ENCODE measurements around the gene AAMP.

The AAMP gene

GRCh38 chr2:218293715-218294429, 23.9 kb upstream of the AAMP start:
- DNase-seq, result no peak

- peak; percentile 84 for DNase-seq
These were observed 22.4 kb upstream of the AAMP start, which contains the start of gene TMBIM1 for GRCh38 chr2:218292048-218293014. Gene TMBIM1, minus strand, starts transcription at chr2:218292503. Its CDS starts 10,362 bp downstream, at chr2:218282141.

- DNase-seq, result peak; percentile 30
These were observed 21.5 kb upstream of the AAMP start for GRCh38 chr2:218291318-218292047.

- DNase-seq, result peak; percentile 68
These were observed 20.7 kb upstream of the AAMP start for GRCh38 chr2:218290316-218291261.

- DNase-seq, result no peak
These were observed 19.8 kb upstream of the AAMP start for GRCh38 chr2:218289639-218290315.

- DNase-seq, result peak; percentile 77
These were observed 16.9 kb upstream of the AAMP start for GRCh38 chr2:218286570-218287459.

- no peak for DNase-seq
These were observed 15.7 kb upstream of the AAMP start for GRCh38 chr2:218285604-218286003.

- peak; percentile 66 for DNase-seq
These were observed 14.3 kb upstream of the AAMP start for GRCh38 chr2:218284106-218284811.

GRCh38 chr2:218282173-218282991, 12.4 kb upstream of the AAMP start:
- no peak for DNase-seq

- DNase-seq, result no peak
These were observed 11.5 kb upstream of the AAMP start for GRCh38 chr2:218281449-218281848.

GRCh38 chr2:218280260-218280870, 10.4 kb upstream of the AAMP start:
- DNase-seq, result no peak

GRCh38 chr2:218278531-218279360, 8.8 kb upstream of the AAMP start:
- DNase-seq, result no peak

- DNase-seq, result no peak
These were observed 8.0 kb upstream of the AAMP start for GRCh38 chr2:218277921-218278320.

- no peak for DNase-seq
These were observed 7.2 kb upstream of the AAMP start for GRCh38 chr2:218276986-218277755.

- no peak for DNase-seq
These were observed 5.6 kb upstream of the AAMP start for GRCh38 chr2:218275371-218276072.

GRCh38 chr2:218274586-218274985, 4.6 kb upstream of the AAMP start:
- no peak for DNase-seq

All from CD4-positive, alpha-beta T cell treated with Interleukin-6 for 4 hours (primary cell).